PFSK-1 (cell line): ENCODE measurements around the gene MAST2.

Source experiments
- SIN3A ChIP-seq: IDR thresholded peaks from 2 replicates; pipeline ENCODE4 v1.6.1; 2012; ENCODE audit warnings: mild to moderate bottlenecking, low read length, moderate library complexity, borderline replicate concordance; ENCODE audit not compliant: insufficient read depth
- TAF1 ChIP-seq: IDR thresholded peaks from 2 replicates; pipeline ENCODE4 v1.6.1; 2012; ENCODE audit warnings: low read length, control low read depth, borderline replicate concordance; ENCODE audit not compliant: insufficient read depth

GRCh38 chr1:46011121-46011695 is 207.8 kb downstream of the MAST2 start:
- TF ChIP-seq TAF1 = no peak
- TF ChIP-seq SIN3A = no peak
